Embryonic facial prominence (tissue), 1 donor: ENCODE data around the gene DIS3L2.
"Not testable (repeated sequence)": the region's sequence is repeated elsewhere in the genome, so short reads cannot be mapped to it uniquely, and the experiment has no call there.

Experiments
- DNase-seq: peaks from one replicate; pipeline ENCODE4 v3.0.0-alpha.2; 2016; ENCODE audit errors: extremely low spot score

DIS3L2 gene

DNA sequence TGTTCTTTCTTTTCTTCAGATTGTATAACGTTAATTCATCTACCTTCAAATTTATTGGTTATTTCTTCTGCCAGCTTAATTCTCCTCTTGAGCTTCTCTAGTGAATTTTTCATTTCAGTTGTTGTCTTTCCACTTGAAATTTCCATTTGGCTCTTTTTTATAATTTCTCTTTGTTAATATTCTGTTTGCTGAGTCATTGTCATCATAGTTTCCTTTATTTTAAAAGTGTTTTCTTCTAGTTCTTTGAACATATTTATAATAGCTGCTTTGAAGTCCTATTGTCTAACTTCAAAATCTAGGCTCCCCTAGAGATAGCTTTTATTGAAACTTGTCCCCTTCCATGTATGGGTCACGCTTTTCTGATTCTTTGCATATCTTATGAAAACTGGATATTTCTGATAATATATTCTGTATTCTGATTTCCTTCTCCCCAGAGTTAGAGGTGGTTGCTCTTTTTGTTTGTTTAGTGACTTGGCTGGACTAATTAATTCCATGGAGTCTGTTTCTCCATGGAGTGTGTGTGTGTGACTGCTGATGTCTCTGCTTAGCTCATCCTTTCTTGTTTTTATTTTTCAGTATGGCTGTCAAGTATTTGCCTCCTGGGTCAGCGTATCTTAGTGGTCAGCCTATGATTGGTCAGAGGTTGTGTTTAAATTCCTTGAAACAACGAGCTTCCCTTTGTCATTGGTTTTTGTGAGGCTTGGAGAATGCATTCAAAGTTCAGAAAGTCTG is 47.6 kb downstream of the DIS3L2 start:
- DNase-seq = no peak

GRCh38 chr2:232009639-232010274 is 48.2 kb downstream of the DIS3L2 start:
- DNase-seq = no peak

- DNase-seq = peak; percentile 49
Measured at GRCh38 chr2:232013701-232014353, 52.3 kb downstream of the DIS3L2 start.

DNA sequence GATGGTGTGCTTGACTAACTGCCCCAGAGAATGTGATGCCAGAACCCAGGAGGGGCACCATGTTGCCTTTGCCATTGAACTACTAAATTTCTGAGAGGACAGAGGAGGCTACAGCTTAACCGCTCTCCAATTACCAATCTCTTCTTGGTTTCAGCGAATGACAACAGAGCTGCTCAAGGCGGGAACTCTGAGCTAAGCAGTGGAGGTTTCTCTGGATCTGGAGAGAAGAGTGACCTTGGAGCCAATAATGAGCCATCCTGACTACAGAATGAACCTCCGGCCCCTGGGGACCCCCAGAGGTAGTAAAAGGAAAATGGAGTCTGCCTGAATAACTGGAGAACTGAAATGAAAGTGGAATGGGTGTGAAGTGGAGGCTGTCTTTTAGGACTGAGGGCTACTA is 53.2 kb downstream of the DIS3L2 start:
- DNase-seq = no peak

GRCh38 chr2:232018181-232018580 is 56.7 kb downstream of the DIS3L2 start:
- DNase-seq = no peak

- no peak for DNase-seq
Measured at GRCh38 chr2:232022718-232023117, 61.2 kb downstream of the DIS3L2 start.

GRCh38 chr2:232023426-232023825 is 61.9 kb downstream of the DIS3L2 start:
- DNase-seq = no peak

GRCh38 chr2:232024457-232024856 is 62.9 kb downstream of the DIS3L2 start:
- DNase-seq = no peak

DNA sequence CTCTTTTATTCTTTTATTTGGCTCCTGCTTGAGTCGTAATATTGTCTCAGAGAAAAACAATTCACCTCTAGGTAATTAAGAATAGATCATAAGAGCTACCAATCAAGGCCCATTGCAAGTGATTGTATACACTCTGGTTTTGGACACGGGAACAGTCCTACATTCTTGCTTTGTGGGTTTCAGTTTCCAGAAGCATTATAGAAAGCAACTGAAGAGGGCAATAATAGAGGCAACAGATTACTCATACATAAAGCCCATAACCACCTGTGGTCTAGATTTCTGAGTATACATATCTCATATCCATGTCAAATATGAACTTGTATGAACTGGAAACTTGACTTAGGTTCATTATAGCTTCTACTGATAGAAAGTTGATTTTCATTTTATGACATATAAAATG is 65.4 kb downstream of the DIS3L2 start:
- DNase-seq = no peak

- DNase-seq = no peak
Measured at GRCh38 chr2:232027530-232027929, 66.0 kb downstream of the DIS3L2 start.

- DNase-seq = no peak
Measured at GRCh38 chr2:232028071-232028470, 66.6 kb downstream of the DIS3L2 start.

GRCh38 chr2:232028631-232029030 is 67.1 kb downstream of the DIS3L2 start:
- DNase-seq = no peak

DNA sequence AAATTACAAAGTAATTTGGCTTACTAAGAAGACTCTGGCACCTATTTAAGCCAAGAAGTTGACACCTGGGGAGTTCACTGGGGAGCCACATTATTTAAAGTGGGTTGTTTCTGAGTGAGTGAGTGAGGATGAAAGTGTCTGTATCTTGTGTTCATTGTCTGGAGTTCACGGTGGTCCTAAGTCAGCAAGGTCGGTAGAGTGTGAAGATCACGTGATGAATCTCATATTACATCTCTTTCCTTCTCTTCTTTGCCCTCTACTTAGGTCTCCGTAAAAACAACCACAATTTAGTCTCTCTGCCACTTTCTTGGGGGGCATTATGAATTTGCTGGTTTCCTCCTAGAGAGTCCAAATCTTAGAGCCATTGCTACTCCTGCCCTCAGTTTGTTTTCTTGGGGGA is 67.8 kb downstream of the DIS3L2 start:
- no peak for DNase-seq

GRCh38 chr2:232030229-232030628 is 68.7 kb downstream of the DIS3L2 start:
- no peak for DNase-seq

DNA sequence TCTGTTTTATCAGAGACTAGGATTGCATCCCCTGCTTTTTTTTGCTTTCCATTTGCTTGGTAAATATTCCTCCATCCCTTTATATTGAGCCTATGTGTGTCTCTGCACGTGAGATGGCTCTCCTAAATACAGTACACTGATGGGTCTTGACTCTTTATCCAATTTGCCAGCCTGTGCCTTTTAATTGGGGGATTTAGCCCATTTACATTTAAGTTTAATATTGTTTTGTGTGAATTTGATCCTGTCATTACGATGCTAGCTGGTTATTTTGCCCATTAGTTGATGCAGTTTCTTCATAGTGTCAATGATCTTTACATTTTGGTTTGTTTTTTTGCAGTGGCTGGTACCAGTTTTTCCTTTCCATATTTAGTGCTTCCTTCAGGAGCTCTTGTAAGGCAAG is 73.8 kb downstream of the DIS3L2 start:
- not testable (repeated sequence) for DNase-seq

DNA sequence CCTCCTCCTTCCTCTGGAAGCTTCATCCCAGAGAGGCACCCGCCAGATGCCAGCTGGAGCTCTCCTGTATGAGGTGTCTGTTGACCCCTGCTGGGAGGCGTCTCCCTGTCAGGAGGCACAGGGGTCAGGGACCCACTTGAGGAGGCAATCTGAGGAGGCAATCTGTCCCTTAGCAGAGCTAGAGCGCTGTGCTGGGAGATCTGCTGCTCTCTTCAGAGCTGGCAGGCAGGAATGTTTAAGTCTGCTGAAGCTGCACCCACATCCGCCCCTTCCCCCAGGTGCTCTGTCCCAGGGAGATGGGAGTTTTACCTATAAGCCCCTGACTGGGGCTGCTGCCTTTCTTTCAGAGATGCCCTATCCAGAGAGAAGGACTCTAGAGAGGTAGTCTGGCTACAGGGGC is 75.4 kb downstream of the DIS3L2 start:
- DNase-seq = not testable (repeated sequence)

GRCh38 chr2:232038251-232038880 is 76.9 kb downstream of the DIS3L2 start:
- no peak for DNase-seq

GRCh38 chr2:232038881-232039485 is 77.5 kb downstream of the DIS3L2 start:
- no peak for DNase-seq

DNA sequence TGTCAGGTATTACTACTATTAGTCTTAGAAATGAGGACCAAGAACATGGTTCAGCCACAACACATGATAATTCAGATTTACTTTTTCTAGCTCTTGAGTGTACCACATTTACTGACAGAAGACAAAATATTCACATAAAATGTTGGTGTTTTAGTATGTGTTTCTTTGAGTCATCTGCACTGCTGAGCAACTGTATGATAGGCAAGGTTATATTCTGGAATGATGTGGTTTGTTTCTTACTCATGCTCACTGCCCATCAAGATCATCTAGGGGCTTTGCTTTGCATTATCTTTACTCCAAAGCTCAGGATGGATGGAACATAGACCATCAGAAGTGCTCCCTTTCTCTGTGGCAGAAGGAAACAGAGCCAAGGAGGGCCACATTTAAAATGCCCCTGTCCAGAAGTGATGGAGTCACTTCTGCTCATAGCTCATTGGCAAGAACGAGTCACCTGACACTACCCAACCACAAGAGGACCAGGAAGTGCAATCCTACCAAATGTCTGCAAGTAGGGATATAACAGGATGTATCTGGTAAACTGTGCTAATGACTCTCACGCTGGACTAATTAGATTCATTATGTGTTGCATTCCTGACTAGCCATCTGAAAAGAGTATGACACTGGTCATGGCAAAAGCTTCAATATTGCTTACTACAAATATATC is 81.5 kb downstream of the DIS3L2 start:
- DNase-seq = no peak

DNA sequence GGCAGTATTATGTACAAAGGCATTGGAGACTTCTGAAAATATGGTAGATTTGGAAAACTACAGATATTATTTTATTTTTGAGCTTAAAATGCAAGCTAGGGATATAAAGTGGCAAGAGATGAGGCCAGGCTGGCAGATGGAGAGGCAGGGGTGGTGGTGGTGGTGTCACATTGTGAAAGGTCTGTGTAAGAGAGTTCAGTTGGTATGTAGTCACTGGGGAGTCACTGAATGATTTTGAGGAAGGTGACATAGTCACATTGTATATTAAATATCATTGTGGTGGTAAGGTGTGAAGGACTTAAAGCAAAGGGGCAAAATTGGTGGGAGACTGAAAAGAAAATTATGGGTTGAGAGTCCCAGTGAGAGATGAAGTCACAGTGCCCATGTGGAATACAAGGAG is 82.5 kb downstream of the DIS3L2 start:
- DNase-seq = no peak

DNA sequence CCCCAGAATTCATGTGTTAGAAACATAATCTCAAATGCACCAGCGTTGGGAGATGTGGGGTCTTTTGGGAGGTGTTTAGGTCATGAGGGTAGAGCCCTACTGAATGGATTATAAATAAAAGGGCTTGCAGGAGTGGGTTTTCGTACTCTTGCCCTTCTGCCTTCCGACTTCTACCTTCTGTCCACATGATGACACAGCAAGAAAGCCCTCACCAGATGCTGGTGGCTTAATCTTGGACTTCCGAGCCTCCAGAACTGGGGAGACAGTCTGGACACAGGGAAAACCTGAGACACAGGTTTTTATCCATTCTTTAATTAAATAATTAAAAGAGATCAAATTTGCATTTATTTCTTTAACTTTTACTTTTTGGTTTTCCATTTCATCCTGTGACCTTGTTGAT is 87.8 kb downstream of the DIS3L2 start:
- DNase-seq = no peak

DNA sequence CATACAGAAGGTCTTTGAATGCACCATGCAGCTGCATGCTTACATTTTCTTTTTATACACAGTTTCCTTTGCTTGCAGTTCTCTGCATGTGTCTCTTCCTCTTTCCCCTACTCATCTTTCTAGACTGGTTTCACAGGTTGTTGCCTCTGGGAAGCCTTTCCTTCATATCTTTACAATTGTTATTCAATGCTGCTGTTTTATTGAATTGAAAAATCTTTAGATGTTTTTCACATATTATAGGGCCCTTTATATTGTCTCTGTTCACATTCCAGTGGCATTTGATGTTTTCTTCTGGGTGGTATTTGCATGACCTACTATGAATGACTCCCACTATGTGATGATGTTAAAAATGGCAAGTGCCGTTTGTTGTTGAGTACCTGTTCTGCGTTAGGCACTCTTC is 91.1 kb downstream of the DIS3L2 start:
- no peak for DNase-seq
